Neural crest cell (in vitro differentiated cells): Measurements from ENCODE around the gene MKX. TPM values are rescaled to one million over a fixed set of nuclear protein-coding genes. Genes with fewer than 3 reads are reported as not detected.

ENCODE experiments used
- DNase-seq: peaks from one replicate; pipeline ENCODE4 v3.0.0; 2021; ENCODE audit warnings: low read depth, mixed read lengths, low spot score
- H3K27ac Mint-ChIP-seq: one replicate; pipeline ENCODE4 v1.8.0; 2021; ENCODE audit warnings: mild to moderate bottlenecking, mixed read lengths; ENCODE audit not compliant: unreplicated experiment
- H3K27me3 Mint-ChIP-seq: 2 replicates; pipeline ENCODE4 v1.8.0; 2021; ENCODE audit warnings: low read depth, mild to moderate bottlenecking, mixed read lengths
- H3K36me3 Mint-ChIP-seq: 2 replicates; pipeline ENCODE4 v1.8.0; 2021; ENCODE audit warnings: low read depth, mild to moderate bottlenecking, mixed read lengths
- H3K4me1 Mint-ChIP-seq: 2 replicates; pipeline ENCODE4 v1.8.0; 2021; ENCODE audit warnings: mixed read lengths
- H3K4me3 Mint-ChIP-seq: one replicate; pipeline ENCODE4 v1.8.0; 2021; ENCODE audit warnings: mild to moderate bottlenecking, mixed read lengths
- H3K9me3 Mint-ChIP-seq: 2 replicates; pipeline ENCODE4 v1.8.0; 2021; ENCODE audit warnings: mixed read lengths
- total RNA-seq: library from RNA; stranded (reverse); gene quantifications from 2 replicates; pipeline ENCODE4 v1.2.1, GENCODE V29; 2021
- TF ChIP-seq, protein P1 (sequence below): fragments of 200-600 bp; sonication (generic); conservative IDR thresholded peaks from 2 replicates; pipeline ENCODE4 v1.5.0; 2021; ENCODE audit warnings: antibody characterized with exemption, mild to moderate bottlenecking

The MKX gene
- total RNA-seq, 1 donor from 2014 or later: not detected

GRCh38 chr10:27716521-27716920, 29.1 kb downstream of the MKX start:
- H3K36me3 Mint-ChIP-seq: no peaks in the 10 kb centered on the region
- H3K9me3 Mint-ChIP-seq: peaks cover 5% of the 10 kb centered on the region
- DNase-seq: no peak
- no peak overlapping the region for H3K4me3 Mint-ChIP-seq
- TF ChIP-seq, protein P1, sequence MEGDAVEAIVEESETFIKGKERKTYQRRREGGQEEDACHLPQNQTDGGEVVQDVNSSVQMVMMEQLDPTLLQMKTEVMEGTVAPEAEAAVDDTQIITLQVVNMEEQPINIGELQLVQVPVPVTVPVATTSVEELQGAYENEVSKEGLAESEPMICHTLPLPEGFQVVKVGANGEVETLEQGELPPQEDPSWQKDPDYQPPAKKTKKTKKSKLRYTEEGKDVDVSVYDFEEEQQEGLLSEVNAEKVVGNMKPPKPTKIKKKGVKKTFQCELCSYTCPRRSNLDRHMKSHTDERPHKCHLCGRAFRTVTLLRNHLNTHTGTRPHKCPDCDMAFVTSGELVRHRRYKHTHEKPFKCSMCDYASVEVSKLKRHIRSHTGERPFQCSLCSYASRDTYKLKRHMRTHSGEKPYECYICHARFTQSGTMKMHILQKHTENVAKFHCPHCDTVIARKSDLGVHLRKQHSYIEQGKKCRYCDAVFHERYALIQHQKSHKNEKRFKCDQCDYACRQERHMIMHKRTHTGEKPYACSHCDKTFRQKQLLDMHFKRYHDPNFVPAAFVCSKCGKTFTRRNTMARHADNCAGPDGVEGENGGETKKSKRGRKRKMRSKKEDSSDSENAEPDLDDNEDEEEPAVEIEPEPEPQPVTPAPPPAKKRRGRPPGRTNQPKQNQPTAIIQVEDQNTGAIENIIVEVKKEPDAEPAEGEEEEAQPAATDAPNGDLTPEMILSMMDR: no peak
- H3K4me1 Mint-ChIP-seq: peaks cover 16% of the 10 kb centered on the region
- no peak overlapping the region for H3K27ac Mint-ChIP-seq
- no peaks in the 10 kb centered on the region for H3K27me3 Mint-ChIP-seq

DNA sequence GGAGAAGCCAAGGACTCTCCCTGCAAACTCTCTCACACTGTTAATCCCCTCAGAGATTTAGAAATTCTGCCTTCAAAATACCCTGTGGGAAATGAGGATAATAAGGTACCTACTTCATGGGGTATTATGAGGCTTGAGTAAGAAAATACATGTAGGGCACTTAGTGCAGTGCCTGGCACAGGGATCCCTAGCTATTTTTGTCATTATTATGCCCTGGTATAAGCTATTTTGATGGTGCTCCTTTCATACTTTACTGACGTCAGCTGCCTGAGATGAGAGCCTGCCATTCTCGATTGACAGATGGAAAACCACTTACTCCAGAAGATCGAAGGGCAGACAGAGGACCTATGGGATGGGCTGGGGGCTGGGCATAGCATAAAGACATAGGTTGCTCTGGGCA, 30.1 kb downstream of the MKX start:
- Mint-ChIP-seq H3K4me3 (no peak overlapping the region), H3K4me1 (peaks cover 16% of the 10 kb centered on the region), H3K27ac (no peak overlapping the region), H3K27me3 (no peaks in the 10 kb centered on the region), H3K36me3 (no peaks in the 10 kb centered on the region), H3K9me3 (peaks cover 1% of the 10 kb centered on the region)
- TF ChIP-seq, protein P1: no peak
- DNase-seq: no peak

DNA sequence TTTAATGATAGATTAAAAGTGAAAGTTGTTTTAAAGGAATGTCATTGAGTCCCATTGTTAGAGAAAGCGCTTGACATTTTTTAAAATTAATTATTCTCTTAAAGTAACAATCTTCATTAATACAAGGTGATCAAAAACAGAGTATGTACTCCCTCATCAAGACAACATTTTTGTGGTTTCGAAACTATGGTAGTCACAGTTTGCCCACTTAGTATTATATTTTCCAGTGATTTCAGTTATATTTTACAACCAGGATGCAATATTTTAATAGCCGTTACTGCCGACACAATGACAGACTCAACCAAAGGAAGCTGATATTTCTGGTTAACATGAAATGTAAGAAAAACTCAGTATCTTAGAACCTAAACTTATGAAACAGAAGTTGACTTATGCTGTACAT, 31.3 kb downstream of the MKX start:
- no peak overlapping the region for H3K4me3 Mint-ChIP-seq
- no peaks in the 10 kb centered on the region for H3K9me3 Mint-ChIP-seq
- peaks cover 16% of the 10 kb centered on the region for H3K4me1 Mint-ChIP-seq
- TF ChIP-seq, protein P1: no peak
- H3K27ac Mint-ChIP-seq: no peak overlapping the region
- DNase-seq: no peak
- no peaks in the 10 kb centered on the region for H3K36me3 Mint-ChIP-seq
- H3K27me3 Mint-ChIP-seq: no peaks in the 10 kb centered on the region

GRCh38 chr10:27713941-27714340, 31.7 kb downstream of the MKX start:
- Mint-ChIP-seq H3K4me1 (peaks cover 16% of the 10 kb centered on the region), H3K36me3 (no peaks in the 10 kb centered on the region), H3K27ac (no peak overlapping the region), H3K4me3 (no peak overlapping the region), H3K27me3 (no peaks in the 10 kb centered on the region), H3K9me3 (no peaks in the 10 kb centered on the region)
- TF ChIP-seq, protein P1: no peak
- no peak for DNase-seq

GRCh38 chr10:27710014-27710413, 35.6 kb downstream of the MKX start:
- H3K27me3 Mint-ChIP-seq: no peaks in the 10 kb centered on the region
- no peaks in the 10 kb centered on the region for H3K9me3 Mint-ChIP-seq
- DNase-seq: no peak
- no peak overlapping the region for H3K27ac Mint-ChIP-seq
- H3K4me3 Mint-ChIP-seq: no peak overlapping the region
- H3K4me1 Mint-ChIP-seq: peaks cover 14% of the 10 kb centered on the region
- no peaks in the 10 kb centered on the region for H3K36me3 Mint-ChIP-seq
- TF ChIP-seq, protein P1: no peak

DNA sequence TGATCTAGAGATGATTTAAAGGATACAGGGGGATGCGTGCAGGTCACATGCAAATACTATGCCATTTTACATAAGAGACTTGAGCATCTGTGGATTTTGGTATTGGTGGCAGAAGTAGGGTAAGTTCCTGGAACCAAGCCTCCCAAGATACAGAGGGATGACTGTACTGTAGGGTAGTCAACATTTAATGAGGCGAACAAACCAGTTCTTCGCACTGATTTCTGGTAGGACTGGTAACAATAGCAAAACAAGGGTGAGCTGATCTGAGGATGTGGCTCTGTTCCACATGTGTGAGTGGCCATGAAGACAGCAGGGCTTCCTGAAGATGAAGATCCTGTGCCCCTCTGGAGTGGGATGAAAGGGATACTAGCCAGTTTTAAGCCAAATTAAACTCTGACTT, 36.3 kb downstream of the MKX start:
- DNase-seq: no peak
- no peaks in the 10 kb centered on the region for H3K36me3 Mint-ChIP-seq
- H3K27me3 Mint-ChIP-seq: no peaks in the 10 kb centered on the region
- no peaks in the 10 kb centered on the region for H3K9me3 Mint-ChIP-seq
- peaks cover 7% of the 10 kb centered on the region for H3K4me1 Mint-ChIP-seq
- no peak overlapping the region for H3K4me3 Mint-ChIP-seq
- H3K27ac Mint-ChIP-seq: peak overlapping the region; percentile 6
- TF ChIP-seq, protein P1: no peak
